Effector memory CD4-positive, alpha-beta T cell (primary cell): ENCODE results near the gene RTRAF.

ENCODE experiments used
- DNase-seq, 3 donors: peaks; one replicate each; pipeline ENCODE4 v3.0.0-alpha.2; 2020
- H3K27ac ChIP-seq: 2 replicates; pipeline ENCODE4 v1.7.0; 2013; ENCODE audit warnings: mild to moderate bottlenecking, low read length, moderate library complexity; ENCODE audit not compliant: insufficient read depth, poor library complexity, severe bottlenecking
- H3K27me3 ChIP-seq: replicated peaks from 2 replicates; pipeline ENCODE4 v1.7.0; 2013; ENCODE audit warnings: mild to moderate bottlenecking, low read length; ENCODE audit not compliant: insufficient read depth, control insufficient read depth, poor library complexity, severe bottlenecking
- H3K36me3 ChIP-seq: 2 replicates; pipeline ENCODE4 v1.7.0; 2013; ENCODE audit warnings: mild to moderate bottlenecking, low read length, moderate library complexity; ENCODE audit not compliant: control insufficient read depth, insufficient read depth
- H3K4me1 ChIP-seq: 2 replicates; pipeline ENCODE4 v1.7.0; 2013; ENCODE audit warnings: low read length, mild to moderate bottlenecking; ENCODE audit not compliant: control insufficient read depth, insufficient read depth, poor library complexity, severe bottlenecking
- H3K4me3 ChIP-seq: 2 replicates; pipeline ENCODE4 v1.7.0; 2013; ENCODE audit warnings: low read length, low read depth, mild to moderate bottlenecking; ENCODE audit not compliant: insufficient read depth, poor library complexity, severe bottlenecking
- H3K9me3 ChIP-seq: 2 replicates; pipeline ENCODE4 v1.7.0; 2013; ENCODE audit warnings: mild to moderate bottlenecking, low read length, moderate library complexity; ENCODE audit not compliant: control insufficient read depth

Gene RTRAF

DNA sequence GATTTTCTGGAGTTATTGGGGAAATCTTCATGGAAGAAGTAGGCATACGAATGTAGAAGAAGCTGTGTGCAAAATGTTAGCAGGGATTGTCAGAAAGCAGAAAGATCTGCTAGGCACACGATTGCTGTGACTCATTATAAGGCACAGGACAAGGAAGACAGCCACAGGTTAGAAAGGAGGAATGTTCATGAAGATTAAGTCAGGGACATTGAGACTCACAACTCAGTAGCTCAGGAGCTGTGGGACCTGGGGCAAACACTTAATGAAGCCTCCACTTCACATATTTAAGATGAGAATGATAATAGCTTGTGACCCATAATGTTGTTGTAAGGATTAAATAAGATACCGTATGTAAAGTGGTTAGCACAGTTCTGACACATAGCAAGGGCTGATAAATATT lies 26.6 kb upstream of the RTRAF start:
- peaks cover 24% of the 10 kb centered on the region for H3K36me3 ChIP-seq
- no peak overlapping the region for H3K27ac ChIP-seq
- H3K4me3 ChIP-seq = no peak overlapping the region
- DNase-seq = no peak
- no peaks in the 10 kb centered on the region for H3K9me3 ChIP-seq
- no peaks in the 10 kb centered on the region for H3K27me3 ChIP-seq
- no peaks in the 10 kb centered on the region for H3K4me1 ChIP-seq

DNA sequence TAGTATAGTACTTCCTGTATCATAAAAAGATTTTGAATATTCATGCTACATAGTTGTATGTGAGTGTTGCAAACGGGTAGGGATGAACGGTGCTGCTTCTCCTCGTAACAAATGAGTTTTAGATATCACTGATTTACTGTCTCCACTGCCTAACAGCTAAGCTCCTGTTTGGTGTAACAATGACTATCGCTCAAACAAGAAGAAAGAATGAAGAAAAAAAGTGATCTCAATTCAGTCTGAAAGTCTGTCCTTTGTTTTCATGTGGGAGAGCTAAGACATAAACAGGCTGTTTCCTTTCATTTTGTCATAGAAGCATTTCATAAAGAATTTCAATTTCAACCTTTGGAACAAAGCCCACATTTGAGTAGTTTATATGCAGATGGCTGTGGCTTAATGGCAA lies 26.1 kb upstream of the RTRAF start:
- H3K27ac ChIP-seq = no peak overlapping the region
- no peaks in the 10 kb centered on the region for H3K4me1 ChIP-seq
- DNase-seq = no peak
- no peaks in the 10 kb centered on the region for H3K27me3 ChIP-seq
- H3K9me3 ChIP-seq = no peaks in the 10 kb centered on the region
- peaks cover 22% of the 10 kb centered on the region for H3K36me3 ChIP-seq
- no peak overlapping the region for H3K4me3 ChIP-seq

DNA sequence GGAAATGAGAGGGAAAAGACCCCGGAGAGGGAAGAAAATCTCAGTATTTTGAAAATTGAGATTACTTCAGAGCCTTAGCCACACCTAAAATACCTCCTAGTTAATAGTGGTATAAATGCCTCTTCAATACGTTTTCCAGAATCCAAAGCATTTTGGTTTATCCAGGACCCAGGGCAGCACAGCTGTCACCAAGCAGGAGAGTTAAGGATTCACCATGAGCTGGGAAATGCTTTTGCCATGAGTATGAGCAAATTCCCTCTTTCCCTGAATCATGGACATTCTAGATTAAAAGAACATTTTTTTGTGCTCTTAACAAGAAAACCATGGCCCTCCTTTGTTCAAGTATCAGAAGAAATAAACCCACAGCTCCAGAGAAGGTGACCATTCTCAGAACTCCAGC lies 21.8 kb upstream of the RTRAF start:
- H3K4me1 ChIP-seq = no peaks in the 10 kb centered on the region
- DNase-seq = no peak
- H3K27me3 ChIP-seq = no peaks in the 10 kb centered on the region
- no peaks in the 10 kb centered on the region for H3K9me3 ChIP-seq
- no peak overlapping the region for H3K4me3 ChIP-seq
- H3K36me3 ChIP-seq = peaks cover 14% of the 10 kb centered on the region
- H3K27ac ChIP-seq = no peak overlapping the region

DNA sequence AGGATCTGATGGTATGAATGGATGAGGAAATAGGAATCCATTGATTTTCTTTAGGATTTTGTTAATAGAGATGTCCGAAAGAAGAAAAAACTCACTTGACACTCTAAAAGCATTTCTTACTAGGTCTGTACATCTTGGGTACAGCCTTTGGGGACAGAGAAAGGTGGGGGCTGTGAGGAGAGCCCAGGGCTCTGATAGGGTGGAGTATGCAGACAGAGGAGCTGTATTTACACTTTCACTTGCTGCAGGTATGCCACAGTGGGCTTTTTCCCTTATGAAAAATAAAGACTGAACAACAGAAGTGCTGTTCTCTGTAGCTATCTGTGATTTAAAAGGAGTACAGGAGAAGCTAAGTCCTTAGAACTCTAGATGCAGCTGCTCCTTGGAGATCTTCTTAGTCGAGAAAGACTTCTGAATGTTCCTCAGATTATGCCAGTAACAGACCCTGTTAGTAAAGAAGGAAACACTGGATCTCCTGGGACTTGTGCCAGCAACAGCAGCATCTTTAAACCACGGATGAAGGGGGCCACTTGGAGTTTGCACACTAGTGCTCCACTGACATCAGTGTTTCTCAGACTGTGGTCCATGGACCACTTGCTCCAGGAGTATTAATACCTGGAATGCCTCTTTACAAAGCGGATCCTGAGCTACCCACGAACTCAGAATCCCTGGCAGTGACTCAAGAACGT lies 19.4 kb upstream of the RTRAF start:
- no peak for DNase-seq
- no peaks in the 10 kb centered on the region for H3K27me3 ChIP-seq
- no peak overlapping the region for H3K4me3 ChIP-seq
- peaks cover 14% of the 10 kb centered on the region for H3K36me3 ChIP-seq
- no peak overlapping the region for H3K27ac ChIP-seq
- no peaks in the 10 kb centered on the region for H3K9me3 ChIP-seq
- H3K4me1 ChIP-seq = no peaks in the 10 kb centered on the region

DNA sequence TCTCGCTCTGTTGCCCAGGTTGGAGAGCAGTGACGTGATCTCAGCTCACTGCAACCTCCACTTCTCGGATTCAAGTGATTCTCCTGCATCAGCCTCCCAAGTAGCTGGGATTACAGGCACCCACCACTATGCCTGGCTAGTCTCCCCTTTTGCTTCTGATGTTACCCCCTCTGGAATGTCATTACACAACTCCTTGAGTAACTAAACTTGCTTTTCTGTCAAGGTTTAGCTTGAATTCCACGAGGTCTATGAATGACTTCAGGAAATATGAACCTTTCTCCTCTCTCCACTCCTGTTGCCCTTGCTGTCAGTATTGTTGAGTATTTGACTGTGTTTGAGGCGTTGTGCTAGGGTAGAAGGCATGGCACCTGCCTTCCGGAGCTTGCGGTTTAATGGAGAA lies 16.8 kb upstream of the RTRAF start:
- DNase-seq = no peak
- Histone ChIP-seq H3K4me3 (no peak overlapping the region), H3K27ac (no peak overlapping the region), H3K36me3 (peaks cover 13% of the 10 kb centered on the region), H3K9me3 (no peaks in the 10 kb centered on the region), H3K4me1 (no peaks in the 10 kb centered on the region), H3K27me3 (no peaks in the 10 kb centered on the region)

DNA sequence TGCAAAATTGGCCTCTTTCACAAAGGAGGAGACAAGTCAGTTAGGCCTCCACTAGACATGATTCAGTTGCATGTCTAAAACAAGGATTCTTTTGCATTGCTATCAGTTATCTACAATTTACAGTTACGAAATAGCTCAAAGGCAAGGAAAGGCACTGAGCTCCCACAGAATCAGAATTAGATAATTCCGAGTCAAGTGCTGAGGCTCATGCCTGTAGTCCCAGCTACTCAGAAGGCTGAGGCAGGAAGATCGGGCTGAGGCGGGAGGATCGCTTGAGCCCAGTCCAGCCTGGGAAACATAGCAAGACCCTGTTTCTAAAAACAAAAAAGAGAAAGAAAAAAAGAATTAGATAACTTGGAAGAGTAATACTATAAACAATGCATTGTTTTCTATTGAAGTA lies 12.3 kb upstream of the RTRAF start:
- H3K4me1 ChIP-seq = no peaks in the 10 kb centered on the region
- H3K9me3 ChIP-seq = no peaks in the 10 kb centered on the region
- H3K27ac ChIP-seq = no peak overlapping the region
- H3K27me3 ChIP-seq = no peaks in the 10 kb centered on the region
- H3K4me3 ChIP-seq = no peak overlapping the region
- DNase-seq = no peak
- H3K36me3 ChIP-seq = no peaks in the 10 kb centered on the region

DNA sequence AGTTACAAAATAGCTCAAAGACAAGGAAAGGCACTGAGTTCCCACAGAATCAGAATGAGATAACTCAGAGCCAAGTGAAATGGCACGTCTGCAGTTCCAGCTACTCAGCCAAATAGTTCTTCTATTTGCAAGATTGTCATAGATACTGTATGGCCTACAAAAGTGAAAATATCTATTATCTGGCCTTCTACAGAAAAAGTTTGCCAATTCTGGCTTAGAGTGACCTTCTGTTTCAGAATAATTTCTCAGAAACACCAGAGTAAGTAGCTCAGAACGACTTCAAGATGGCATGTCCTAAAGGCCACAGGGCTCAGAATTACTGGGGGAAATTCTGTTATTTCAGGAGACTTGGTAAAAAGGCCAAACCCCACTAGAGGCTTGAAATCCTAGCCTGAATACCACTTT lies 10.7 kb upstream of the RTRAF start:
- Histone ChIP-seq H3K9me3 (no peaks in the 10 kb centered on the region), H3K4me3 (no peak overlapping the region), H3K27me3 (no peaks in the 10 kb centered on the region), H3K4me1 (no peaks in the 10 kb centered on the region), H3K27ac (no peak overlapping the region), H3K36me3 (no peaks in the 10 kb centered on the region)
- no peak for DNase-seq

DNA sequence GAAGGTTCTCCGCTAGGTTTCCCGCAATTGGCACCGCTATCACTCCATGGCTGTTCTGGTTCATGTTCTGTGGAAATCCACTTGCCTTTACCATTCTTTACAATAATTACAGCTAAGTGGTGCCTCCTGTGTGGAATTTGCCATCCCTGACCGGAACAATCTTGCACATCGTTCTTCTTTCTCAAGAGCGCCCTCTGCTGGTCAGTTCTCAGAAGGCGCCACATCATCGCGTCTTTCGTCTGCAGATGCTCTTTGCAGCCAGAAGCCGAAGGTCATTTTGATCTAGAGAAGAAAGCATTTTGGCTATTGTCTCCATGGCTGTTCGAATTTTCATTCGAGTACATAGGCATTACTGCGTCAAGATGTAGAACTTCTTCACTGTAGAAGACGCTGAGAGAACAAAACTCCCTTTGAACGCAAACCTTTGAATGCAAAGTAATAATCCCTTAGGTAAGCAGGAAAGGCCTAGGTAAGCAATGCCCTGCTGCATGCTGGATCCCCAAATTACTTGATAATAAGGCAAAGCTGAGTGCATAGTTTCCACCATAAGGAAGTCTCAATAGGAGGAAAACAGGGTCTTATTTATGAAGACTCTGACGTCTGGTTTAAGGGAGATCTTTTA lies 10.1 kb upstream of the RTRAF start:
- peak; percentile 58 to 73 (median 70) for DNase-seq
- H3K4me1 ChIP-seq = no peaks in the 10 kb centered on the region
- no peaks in the 10 kb centered on the region for H3K9me3 ChIP-seq
- no peaks in the 10 kb centered on the region for H3K36me3 ChIP-seq
- H3K27me3 ChIP-seq = no peaks in the 10 kb centered on the region
- H3K4me3 ChIP-seq = no peak overlapping the region
- H3K27ac ChIP-seq = no peak overlapping the region

DNA sequence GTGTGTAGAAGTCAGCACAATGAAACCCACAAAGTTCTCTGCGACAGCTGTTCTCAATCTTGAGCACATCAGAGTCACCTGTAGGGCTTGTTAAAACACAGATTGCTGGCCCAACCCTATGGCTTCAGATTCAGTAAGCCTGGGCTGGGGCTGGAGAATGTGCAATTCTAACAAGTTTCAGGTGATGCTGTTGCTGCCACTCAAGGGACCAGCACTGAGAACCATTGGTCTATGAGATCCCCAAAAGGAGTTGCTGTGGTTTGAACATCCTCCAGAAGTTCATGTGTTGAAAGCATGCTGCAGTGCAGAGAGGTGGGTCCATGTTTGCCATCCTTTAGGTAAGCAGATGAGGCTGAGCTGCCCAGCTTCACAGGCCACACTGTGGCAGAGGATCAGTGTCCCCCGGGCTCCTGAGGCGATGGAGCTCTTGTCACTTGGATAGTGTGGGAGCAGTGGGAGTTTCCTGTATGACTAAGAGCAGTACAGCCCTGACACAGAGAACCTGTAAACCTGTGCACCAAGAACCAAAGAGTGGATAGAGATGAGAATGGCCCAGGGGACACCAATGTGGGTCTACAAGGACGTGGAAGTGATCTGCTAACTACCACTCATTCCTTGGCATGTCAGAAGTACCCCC lies 8.0 kb upstream of the RTRAF start:
- H3K27ac ChIP-seq = no peak overlapping the region
- no peak for DNase-seq
- H3K4me1 ChIP-seq = no peaks in the 10 kb centered on the region
- H3K27me3 ChIP-seq = no peaks in the 10 kb centered on the region
- no peaks in the 10 kb centered on the region for H3K36me3 ChIP-seq
- H3K9me3 ChIP-seq = no peaks in the 10 kb centered on the region
- no peak overlapping the region for H3K4me3 ChIP-seq

DNA sequence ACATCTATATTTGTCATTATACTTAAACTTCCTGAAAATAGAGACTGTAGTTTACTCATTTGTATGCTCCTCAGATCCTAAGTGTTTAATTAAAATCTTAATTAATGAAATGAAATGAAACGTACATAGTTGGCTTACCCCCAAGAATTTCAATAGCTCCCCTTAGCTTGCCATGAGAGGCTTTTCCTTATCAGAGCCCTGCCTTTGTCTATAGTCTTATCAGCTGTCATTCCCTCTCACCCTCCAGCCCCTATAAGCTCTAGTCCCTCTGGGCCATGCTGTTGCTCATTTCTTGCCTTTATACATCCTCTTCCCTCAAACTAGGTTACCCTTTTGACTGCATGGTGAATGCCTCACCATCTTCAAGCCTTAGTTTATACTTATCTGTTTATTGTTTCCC lies 1.1 kb upstream of the RTRAF start:
- no peak for DNase-seq
- H3K4me3 ChIP-seq = no peak overlapping the region
- peak overlapping the region; percentile 91 for H3K27ac ChIP-seq
- H3K9me3 ChIP-seq = no peaks in the 10 kb centered on the region
- no peaks in the 10 kb centered on the region for H3K27me3 ChIP-seq
- peaks cover 15% of the 10 kb centered on the region for H3K36me3 ChIP-seq
- peaks cover 5% of the 10 kb centered on the region for H3K4me1 ChIP-seq
